SK-N-SH (cell line): ENCODE measurements around the gene AFF3. TPM values are rescaled to one million over a fixed set of nuclear protein-coding genes. Genes with fewer than 3 reads are reported as not detected.

ENCODE experiments used
- CTCF ChIA-PET: fragments of 300-600, 350-600 bp; formaldehyde crosslinking; extraction: SDS; loops from one replicate; lab custom pipeline; 2021; lab: Yijun Ruan, JAX
- POLR2A ChIA-PET: fragments of 350-600 bp; sonication (Branson Sonifier 250); formaldehyde crosslinking; extraction: SDS; loops from one replicate; lab custom pipeline; 2020; ENCODE audit warnings: antibody characterized with exemption, inconsistent platforms; lab: Yijun Ruan, JAX
- DNase-seq: peaks from one replicate; pipeline ENCODE4 v3.0.0; 2012
- H2AFZ ChIP-seq: fragments of 200-600 bp; sonication (generic); 2 replicates; pipeline ENCODE4 v1.8.1; 2016; ENCODE audit warnings: antibody characterized with exemption, mild to moderate bottlenecking, low read depth
- H3F3A ChIP-seq: fragments of 200-600 bp; sonication (generic); replicated peaks from 2 replicates; pipeline ENCODE3; 2016; ENCODE audit warnings: antibody characterized with exemption, mild to moderate bottlenecking; ENCODE audit not compliant: insufficient read depth
- H3K27ac ChIP-seq, 2 experiments: fragments of 200-500 bp in 1 of 2; fragments of 200-600 bp in 1 of 2; sonication (Bioruptor generic) in 1 of 2; sonication (generic), shearing (Covaris generic) in 1 of 2; 2 replicates each; pipeline versions ENCODE4 v1.5.1 to v1.6.1; 2014 to 2016; ENCODE audit warnings: low read depth in 2 of 2, inconsistent platforms in 1 of 2, low read length in 1 of 2, mild to moderate bottlenecking in 1 of 2, mixed read lengths in 1 of 2
- H3K27me3 ChIP-seq: fragments of 200-600 bp; sonication (generic), shearing (Covaris generic); 2 replicates; pipeline ENCODE4 v1.6.1; 2016; ENCODE audit warnings: mixed run types; ENCODE audit not compliant: insufficient read depth
- H3K36me3 ChIP-seq, 2 experiments: fragments of 200-500 bp in 1 of 2; fragments of 200-600 bp in 1 of 2; sonication (Bioruptor generic) in 1 of 2; sonication (generic) in 1 of 2; replicated peaks in 1 of 2; 2 replicates each; pipeline versions ENCODE3 to v1.5.1; 2014 to 2016; ENCODE audit warnings: low read length in 1 of 2, mild to moderate bottlenecking in 1 of 2; ENCODE audit not compliant: insufficient read depth in 2 of 2, control insufficient read depth in 1 of 2
- H3K4me1 ChIP-seq, 2 experiments: fragments of 200-500 bp in 1 of 2; fragments of 200-600 bp in 1 of 2; sonication (Bioruptor generic) in 1 of 2; sonication (generic), shearing (Covaris generic) in 1 of 2; 2 replicates each; pipeline versions ENCODE4 v1.5.1 to v1.6.1; 2014 to 2016; ENCODE audit warnings: low read depth in 1 of 2, low read length in 1 of 2, mixed run types in 1 of 2; ENCODE audit not compliant: insufficient read depth in 2 of 2, control insufficient read depth in 1 of 2
- H3K4me2 ChIP-seq: fragments of 200-600 bp; sonication (generic), shearing (Covaris generic); 2 replicates; pipeline ENCODE4 v1.6.1; 2017; ENCODE audit warnings: mixed run types
- H3K4me3 ChIP-seq, 2 experiments: fragments of 200-500 bp in 1 of 2; fragments of 200-600 bp in 1 of 2; sonication (Bioruptor generic) in 1 of 2; sonication (generic), shearing (Covaris generic) in 1 of 2; 2 replicates each; pipeline versions ENCODE4 v1.5.1 to v1.8.1; 2014 to 2016; ENCODE audit warnings: low read depth in 2 of 2, inconsistent platforms in 1 of 2, low read length in 1 of 2, mild to moderate bottlenecking in 1 of 2, mixed read lengths in 1 of 2, moderate library complexity in 1 of 2
- H3K79me2 ChIP-seq: fragments of 200-600 bp; sonication (generic); 2 replicates; pipeline ENCODE4 v1.8.1; 2017; ENCODE audit warnings: mild to moderate bottlenecking; ENCODE audit not compliant: insufficient read depth
- H3K9ac ChIP-seq: fragments of 200-600 bp; sonication (generic); 2 replicates; pipeline ENCODE4 v1.6.1; 2017; ENCODE audit warnings: mixed run types
- H3K9me2 ChIP-seq: fragments of 200-600 bp; sonication (generic); 2 replicates; pipeline ENCODE4 v1.6.1; 2017; ENCODE audit warnings: mixed run types
- H3K9me3 ChIP-seq: fragments of 200-600 bp; sonication (generic); 2 replicates; pipeline ENCODE4 v1.6.1; 2017; ENCODE audit warnings: mixed run types, mild to moderate bottlenecking, moderate library complexity
- H4K20me1 ChIP-seq: fragments of 200-600 bp; sonication (generic); 2 replicates; pipeline ENCODE4 v1.6.1; 2017; ENCODE audit warnings: mild to moderate bottlenecking, mixed run types; ENCODE audit not compliant: insufficient read depth
- EP300 ChIP-seq, 2 experiments: IDR thresholded peaks; 2 replicates each; pipeline versions ENCODE4 v1.4.0 to v1.6.1; 2012; ENCODE audit warnings: borderline replicate concordance in 1 of 2, low read depth in 1 of 2, low read length in 1 of 2
- FOXM1 ChIP-seq: IDR thresholded peaks from 2 replicates; pipeline ENCODE4 v1.4.0; 2012; ENCODE audit warnings: low read depth, mild to moderate bottlenecking
- GABPA ChIP-seq: IDR thresholded peaks from 2 replicates; pipeline ENCODE4 v1.4.0; 2012; ENCODE audit warnings: low read depth, mild to moderate bottlenecking
- GATA2 ChIP-seq: sonication (generic); formaldehyde crosslinking; IDR thresholded peaks from 2 replicates; pipeline ENCODE4 v1.5.0; 2020; ENCODE audit warnings: mild to moderate bottlenecking, missing genetic modification reagents
- IRF3 ChIP-seq: fragments of 150-350 bp; IDR thresholded peaks from 2 replicates; pipeline ENCODE4 v1.6.1; 2016; ENCODE audit warnings: mild to moderate bottlenecking, low read depth, low read length
- JUND ChIP-seq: IDR thresholded peaks from 2 replicates; pipeline ENCODE4 v1.4.0; 2012
- NFIC ChIP-seq: IDR thresholded peaks from 2 replicates; pipeline ENCODE4 v1.4.0; 2012; ENCODE audit warnings: borderline replicate concordance
- NRF1 ChIP-seq: IDR thresholded peaks from 2 replicates; pipeline ENCODE4 v1.6.1; 2012; ENCODE audit warnings: low read depth, mild to moderate bottlenecking, low read length
- RAD21 ChIP-seq: IDR thresholded peaks from 2 replicates; pipeline ENCODE4 v1.6.1; 2012; ENCODE audit warnings: mild to moderate bottlenecking, low read length
- RFX5 ChIP-seq: IDR thresholded peaks from 2 replicates; pipeline ENCODE4 v1.6.1; 2012; ENCODE audit warnings: mild to moderate bottlenecking, improper control_type of control experiment, low read length
- RXRA ChIP-seq: IDR thresholded peaks from 2 replicates; pipeline ENCODE4 v1.4.0; 2012; ENCODE audit warnings: low read depth, mild to moderate bottlenecking, borderline replicate concordance
- SIN3A ChIP-seq: IDR thresholded peaks from 2 replicates; pipeline ENCODE4 v1.6.1; 2012; ENCODE audit warnings: low read depth, mild to moderate bottlenecking, low read length, moderate library complexity, borderline replicate concordance
- SMC3 ChIP-seq: IDR thresholded peaks from 2 replicates; pipeline ENCODE4 v1.6.1; 2012; ENCODE audit warnings: low read depth, low read length, improper control_type of control experiment
- TAF1 ChIP-seq: IDR thresholded peaks from 2 replicates; pipeline ENCODE4 v1.6.1; 2012; ENCODE audit warnings: low read depth, mild to moderate bottlenecking, low read length, moderate library complexity, borderline replicate concordance
- TCF12 ChIP-seq: IDR thresholded peaks from 2 replicates; pipeline ENCODE4 v1.4.0; 2012
- USF2 ChIP-seq: fragments of 150-350 bp; IDR thresholded peaks from 2 replicates; pipeline ENCODE4 v1.6.1; 2017; ENCODE audit warnings: antibody characterized with exemption, low read length, low read depth, borderline replicate concordance
- ZBTB33 ChIP-seq: IDR thresholded peaks from 2 replicates; pipeline ENCODE4 v1.4.0; 2012; ENCODE audit warnings: low read depth, borderline replicate concordance
- WGBS: methylation state at CpG from one replicate; pipeline ENCODE4 v1.1.6; 2017; ENCODE audit warnings: low lambda C conversion rate; 5-methylcytosine and 5-hydroxymethylcytosine counted together
- polyA plus RNA-seq, 3 experiments: library from polyadenylated mRNA; depleted of rRNA; stranded (reverse); fragments of >200 nt; gene quantifications; 2 replicates each; pipeline ENCODE4 v1.2.3, GENCODE V29; 2012
- TF ChIP-seq, protein P1 (sequence below): IDR thresholded peaks from 2 replicates; pipeline ENCODE4 v1.4.0; 2012; ENCODE audit warnings: low read depth, borderline replicate concordance

Gene AFF3
- polyA plus RNA-seq, 1 of the 3 experiments (the other 2 are of a cell fraction), result 0.36 TPM

- CTCF ChIA-PET, result interaction anchor here (1.6 to 2.3 kb wide), 3 partner anchors 10 to 546 kb away, joined by 5 to 8 read pairs (median 7); no protein-coding TSS in a partner anchor
- Histone ChIP-seq H3K36me3 (no peaks in the 10 kb centered on the region), H3K4me2 (no peak overlapping the region), H4K20me1 (no peaks in the 10 kb centered on the region), H3K27ac (no peak overlapping the region), H3K4me1 (peaks cover 0 to 2% of the 10 kb centered on the region in 2 experiments; a peak in 1 of 4 replicates), H3K27me3 (no peaks in the 10 kb centered on the region), H2AFZ (no peak overlapping the region), H3K79me2 (no peaks in the 10 kb centered on the region), H3K9ac (no peak overlapping the region), H3K9me3 (no peaks in the 10 kb centered on the region), H3F3A (no peaks in the 10 kb centered on the region), H3K9me2 (no peaks in the 10 kb centered on the region), H3K4me3 (no peak overlapping the region)
- DNase-seq, result no peak
- whole genome bisulfite sequencing, result 82% methylated on average over 2 of the region's 2 CpGs
- POLR2A ChIA-PET, result no interaction called here
- TF ChIP-seq NRF1 (no peak), RAD21 (no peak), USF2 (no peak), EP300 (IDR thresholded peaks at IDR 0.05; ENCODE audit: borderline replicate concordance in 1 of 2, low read depth in 1 of 2, low read length in 1 of 2) (no peak), NFIC (no peak), FOXM1 (no peak), RFX5 (no peak), GABPA (no peak), IRF3 (no peak), JUND (no peak), ZBTB33 (no peak), RXRA (no peak), SIN3A (no peak), SMC3 (no peak), TAF1 (no peak), TCF12 (no peak), GATA2 (no peak)
- TF ChIP-seq, protein P1, sequence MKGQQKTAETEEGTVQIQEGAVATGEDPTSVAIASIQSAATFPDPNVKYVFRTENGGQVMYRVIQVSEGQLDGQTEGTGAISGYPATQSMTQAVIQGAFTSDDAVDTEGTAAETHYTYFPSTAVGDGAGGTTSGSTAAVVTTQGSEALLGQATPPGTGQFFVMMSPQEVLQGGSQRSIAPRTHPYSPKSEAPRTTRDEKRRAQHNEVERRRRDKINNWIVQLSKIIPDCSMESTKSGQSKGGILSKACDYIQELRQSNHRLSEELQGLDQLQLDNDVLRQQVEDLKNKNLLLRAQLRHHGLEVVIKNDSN, result no peak
These were observed 426.4 kb downstream of the AFF3 start for GRCh38 chr2:99715956-99716355.
